Measurements from ENCODE around the gene ZNF28.
"Not testable (repeated sequence)": the region's sequence is repeated elsewhere in the genome, so short reads cannot be mapped to it uniquely, and the experiment has no call there.

DNA sequence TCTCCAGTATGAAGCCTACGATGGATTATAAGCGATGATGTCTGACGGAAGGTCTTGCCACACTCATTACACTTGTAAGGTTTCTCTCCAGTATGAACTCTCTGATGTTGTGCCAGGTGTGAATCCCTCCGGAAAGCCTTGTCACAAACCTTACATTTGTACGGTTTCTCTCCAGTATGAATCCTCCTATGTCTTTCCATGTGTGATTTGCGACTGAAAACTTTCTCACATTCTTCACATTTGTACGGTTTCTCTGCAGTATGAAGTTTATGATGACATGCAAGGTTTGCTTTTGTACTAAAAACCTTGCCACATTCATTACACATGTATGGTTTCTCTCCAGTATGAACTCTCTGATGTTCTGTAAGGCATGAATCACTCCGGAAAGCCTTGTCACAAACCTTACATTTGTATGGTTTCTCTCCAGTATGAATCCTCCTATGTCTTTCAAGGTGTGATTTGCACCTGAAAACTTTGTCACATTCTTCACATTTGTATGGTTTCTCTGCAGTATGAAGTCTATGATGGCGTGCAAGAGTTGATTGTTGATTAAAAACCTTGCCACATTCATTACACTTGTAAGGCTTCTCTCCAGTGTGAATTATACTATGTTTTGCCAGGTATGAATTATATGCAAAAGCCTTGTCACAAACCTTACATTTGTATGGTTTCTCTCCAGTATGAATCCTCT, 21.3 kb downstream of the ZNF28 start:
- TF ChIP-seq CTCF, EP300, POLR2A (IDR thresholded peaks at IDR 0.05): not testable (repeated sequence)

All from stomach (tissue), 4 donors.